HCT116 (cell line): ENCODE results near the gene RTN4. TPM values are rescaled to one million over a fixed set of nuclear protein-coding genes. Genes with fewer than 3 reads are reported as not detected.

Experiments
- ATAC-seq: fragments of 200-7000 bp; cut with Tn5 transposase; 2 replicates; pipeline ENCODE4 v1.9.1; 2020; ENCODE audit warnings: mild to moderate bottlenecking, moderate library complexity
- BruUV-seq: library from RNA; stranded (reverse); fragments of 400-500 nt; replicated peaks from 2 replicates; lab custom pipeline; 2021; lab: Mats Ljungman, UMichigan
- CTCF ChIA-PET: fragments of 300-600 bp; sonication (Branson Sonifier 250); formaldehyde crosslinking; loops from one replicate; lab custom pipeline; 2021; ENCODE audit warnings: antibody characterized with exemption; lab: Charles Lee
- POLR2A ChIA-PET: fragments of 300-600, 350-600 bp; sonication (Branson Sonifier 250); formaldehyde crosslinking; loops from one replicate; lab custom pipeline; 2021; ENCODE audit warnings: antibody characterized with exemption; lab: Charles Lee
- RAD21 ChIA-PET, 2 experiments: fragments of 300-600 bp; sonication (Branson Sonifier 250); formaldehyde crosslinking; loops; one replicate each; lab custom pipeline; 2023; ENCODE audit warnings: low total read pairs in 2 of 2; ENCODE audit not compliant: uncharacterized antibody in 2 of 2, unreplicated experiment in 2 of 2, low non-redundant PET in 1 of 2; lab: Charles Lee
- DNase-seq: peaks from one replicate; pipeline ENCODE4 v3.0.0-alpha.2; 2010; ENCODE audit warnings: low read depth, low spot score
- H2AFZ ChIP-seq: fragments of 200-600 bp; shearing (Covaris generic), sonication (generic); 2 replicates; pipeline ENCODE4 v1.6.1; 2017; ENCODE audit warnings: low read depth, mixed run types, mixed read lengths, antibody characterized with exemption, low read length; ENCODE audit not compliant: poor library complexity, severe bottlenecking
- H3K27ac ChIP-seq: 2 replicates; pipeline ENCODE4 v1.5.1; 2012; ENCODE audit warnings: low read depth, low read length
- H3K27me3 ChIP-seq: fragments of 200-600 bp; sonication (generic); 2 replicates; pipeline ENCODE4 v1.6.1; 2016; ENCODE audit warnings: mixed run types, low read length, mixed read lengths; ENCODE audit not compliant: insufficient read depth
- H3K36me3 ChIP-seq, 2 experiments: fragments of 200-500 bp in 1 of 2; fragments of 200-600 bp in 1 of 2; sonication (Bioruptor generic) in 1 of 2; sonication (generic) in 1 of 2; 2 replicates each; pipeline versions ENCODE4 v1.5.1 to v1.6.1; 2014 to 2016; ENCODE audit warnings: low read length in 2 of 2, inconsistent platforms in 1 of 2, mixed read lengths in 1 of 2, mixed run types in 1 of 2; ENCODE audit not compliant: insufficient read depth in 2 of 2, control insufficient read depth in 1 of 2
- H3K4me1 ChIP-seq, 2 experiments: fragments of 200-600 bp in 1 of 2; sonication (generic) in 1 of 2; 2 replicates each; pipeline versions ENCODE4 v1.5.1 to v1.6.1; 2012 to 2017; ENCODE audit warnings: low read length in 2 of 2, inconsistent platforms in 1 of 2, mild to moderate bottlenecking in 1 of 2, mixed read lengths in 1 of 2, mixed run types in 1 of 2, moderate library complexity in 1 of 2; ENCODE audit not compliant: insufficient read depth in 2 of 2, control insufficient read depth in 1 of 2
- H3K4me2 ChIP-seq: fragments of 200-600 bp; sonication (generic); 2 replicates; pipeline ENCODE4 v1.6.1; 2017; ENCODE audit warnings: mixed run types, low read length, mixed read lengths
- H3K4me3 ChIP-seq, 2 experiments: fragments of 200-600 bp in 1 of 2; sonication (generic) in 1 of 2; replicated peaks in 1 of 2; 2 replicates each; pipeline ENCODE4 v1.5.1; 2011 to 2016; ENCODE audit warnings: low read length in 2 of 2, control low read depth in 1 of 2, low read depth in 1 of 2, mild to moderate bottlenecking in 1 of 2, mixed read lengths in 1 of 2, mixed run types in 1 of 2
- H3K79me2 ChIP-seq: fragments of 200-600 bp; sonication (generic); 2 replicates; pipeline ENCODE4 v1.6.1; 2017; ENCODE audit warnings: mild to moderate bottlenecking, mixed run types, low read length, moderate library complexity, mixed read lengths; ENCODE audit not compliant: insufficient read depth
- H3K9ac ChIP-seq: fragments of 200-600 bp; sonication (generic); 2 replicates; pipeline ENCODE4 v1.6.1; 2016; ENCODE audit warnings: low read length, mixed read lengths
- H3K9me2 ChIP-seq: fragments of 200-600 bp; sonication (generic), shearing (Covaris generic); 2 replicates; pipeline ENCODE4 v1.6.1; 2017; ENCODE audit warnings: mixed run types, mild to moderate bottlenecking, moderate library complexity; ENCODE audit not compliant: insufficient read depth
- H3K9me3 ChIP-seq, 2 experiments: fragments of 200-500 bp in 1 of 2; fragments of 200-600 bp in 1 of 2; sonication (Bioruptor generic) in 1 of 2; sonication (generic) in 1 of 2; 2 replicates each; pipeline ENCODE4 v1.6.1; 2014 to 2017; ENCODE audit warnings: low read length in 2 of 2, mixed read lengths in 2 of 2, inconsistent platforms in 1 of 2, low read depth in 1 of 2, mild to moderate bottlenecking in 1 of 2, mixed run types in 1 of 2, moderate library complexity in 1 of 2; ENCODE audit not compliant: control insufficient read depth in 1 of 2, insufficient read depth in 1 of 2
- H4K20me1 ChIP-seq: fragments of 200-600 bp; sonication (generic), shearing (Covaris generic); 2 replicates; pipeline ENCODE4 v1.6.1; 2017; ENCODE audit warnings: mixed run types, mild to moderate bottlenecking, moderate library complexity; ENCODE audit not compliant: insufficient read depth
- ATF3 ChIP-seq: IDR thresholded peaks from 2 replicates; pipeline ENCODE4 v1.6.1; 2012
- CBX3 ChIP-seq: IDR thresholded peaks from 2 replicates; pipeline ENCODE4 v1.6.1; 2012; ENCODE audit warnings: low read depth
- CEBPB ChIP-seq: IDR thresholded peaks from 2 replicates; pipeline ENCODE4 v1.6.1; 2012; ENCODE audit warnings: low read depth
- CTCF ChIP-seq, 3 experiments: fragments of 200-600 bp in 1 of 3; sonication (generic) in 1 of 3; IDR thresholded peaks in 2 of 3; conservative IDR thresholded peaks in 1 of 3; 2 replicates each; pipeline ENCODE4 v1.5.1; 2012 to 2017; ENCODE audit warnings: low read depth in 2 of 3, low read length in 2 of 3, antibody characterized with exemption in 1 of 3, borderline replicate concordance in 1 of 3, control low read depth in 1 of 3, mild to moderate bottlenecking in 1 of 3, mixed read lengths in 1 of 3, mixed run types in 1 of 3, moderate library complexity in 1 of 3; ENCODE audit not compliant: insufficient read depth in 1 of 3
- EZH2phosphoT487 ChIP-seq: fragments of 200-600 bp; IDR thresholded peaks from 2 replicates; pipeline ENCODE4 v1.6.1; 2018; ENCODE audit warnings: antibody characterized with exemption, borderline replicate concordance
- FOSL1 ChIP-seq: IDR thresholded peaks from 2 replicates; pipeline ENCODE4 v1.6.1; 2012; ENCODE audit warnings: low read depth
- MAX ChIP-seq: IDR thresholded peaks from 2 replicates; pipeline ENCODE4 v1.6.1; 2012
- POLR2A ChIP-seq: IDR thresholded peaks from 2 replicates; pipeline ENCODE4 v1.7.0; 2011; ENCODE audit warnings: borderline replicate concordance; ENCODE audit not compliant: insufficient read depth, insufficient read length; ENCODE audit errors: extremely low read depth
- REST ChIP-seq: IDR thresholded peaks from 2 replicates; pipeline ENCODE4 v1.6.1; 2012; ENCODE audit warnings: low read depth
- SIN3A ChIP-seq: IDR thresholded peaks from 2 replicates; pipeline ENCODE4 v1.6.1; 2012; ENCODE audit warnings: low read depth
- SP1 ChIP-seq: IDR thresholded peaks from 2 replicates; pipeline ENCODE4 v1.6.1; 2012; ENCODE audit warnings: low read depth
- SRF ChIP-seq: IDR thresholded peaks from 2 replicates; pipeline ENCODE4 v1.6.1; 2012; ENCODE audit warnings: low read depth
- TCF7L2 ChIP-seq: IDR thresholded peaks from 2 replicates; pipeline ENCODE4 v1.7.0; 2011; ENCODE audit warnings: borderline replicate concordance, inconsistent platforms; ENCODE audit not compliant: insufficient read depth, insufficient read length; ENCODE audit errors: extremely low read depth
- YY1 ChIP-seq: IDR thresholded peaks from 2 replicates; pipeline ENCODE4 v1.6.1; 2011; ENCODE audit warnings: low read length, low read depth, moderate library complexity, mild to moderate bottlenecking; ENCODE audit not compliant: insufficient replicate concordance; ENCODE audit errors: extremely low read depth
- ZBTB33 ChIP-seq: IDR thresholded peaks from 2 replicates; pipeline ENCODE4 v1.6.1; 2011; ENCODE audit warnings: mild to moderate bottlenecking, low read length, moderate library complexity; ENCODE audit not compliant: insufficient replicate concordance; ENCODE audit errors: extremely low read depth
- intact Hi-C: fragments of 100-400 bp; cut with micrococcal nuclease; formaldehyde crosslinking; loops from 2 replicates; pipeline ENCODE4 v1.10.0; 2022
- total RNA-seq: library from RNA; stranded (reverse); gene quantifications from one replicate; pipeline ENCODE4 v1.2.1, GENCODE V29; 2021; ENCODE audit not compliant: unreplicated experiment

RTN4 gene
- total RNA-seq, 1 experiment from 2014 or later: 221 TPM

- Histone ChIP-seq H3K79me2 (no peaks in the 10 kb centered on the region), H3K4me1 (peaks cover 0 to 12% of the 10 kb centered on the region in 2 experiments; a peak in 1 of 4 replicates), H3K4me3 (no peak overlapping the region), H3K27ac (no peak overlapping the region), H3K27me3 (no peaks in the 10 kb centered on the region), H3K9me2 (no peaks in the 10 kb centered on the region), H2AFZ (no peak overlapping the region), H3K36me3 (no peaks in the 10 kb centered on the region), H3K9ac (no peak overlapping the region), H3K9me3 (no peaks in the 10 kb centered on the region), H3K4me2 (no peak overlapping the region), H4K20me1 (no peaks in the 10 kb centered on the region)
- DNase-seq (no peak), ATAC-seq (no peak)
- ChIA-PET POLR2A (no interaction called here), RAD21 (no interaction called here), CTCF (no interaction called here)
- intact Hi-C loops: no loop called here
- no TSS peak for BruUV-seq
- no peak for TF ChIP-seq SP1
- TF ChIP-seq POLR2A: no peak
- TF ChIP-seq CTCF (IDR thresholded peaks at IDR 0.05 in 2 of 3, conservative IDR thresholded peaks at IDR 0.05 in 1 of 3; ENCODE audit: borderline replicate concordance in 1 of 3, insufficient read depth in 1 of 3, low read depth in 2 of 3, low read length in 2 of 3): no peak
- TF ChIP-seq YY1: no peak
- TF ChIP-seq ZBTB33: no peak
- TF ChIP-seq REST: no peak
- TF ChIP-seq MAX: no peak
- no peak for TF ChIP-seq EZH2phosphoT487
- no peak for TF ChIP-seq SIN3A
- TF ChIP-seq CBX3: no peak
- TF ChIP-seq CEBPB: no peak
- no peak for TF ChIP-seq SRF
- no peak for TF ChIP-seq FOSL1
- no peak for TF ChIP-seq ATF3
- TF ChIP-seq TCF7L2: no peak
These were observed 96.1 kb downstream of the RTN4 start for GRCh38 chr2:54954158-54954557.
